CD4-positive, alpha-beta memory T cell (primary cell): Measurements from ENCODE around the gene SUCLG2. TPM values are rescaled to one million over a fixed set of nuclear protein-coding genes. Genes with fewer than 3 reads are reported as not detected.
"Not testable (repeated sequence)": the region's sequence is repeated elsewhere in the genome, so short reads cannot be mapped to it uniquely, and the experiment has no call there.

Experiments
- CTCF ChIA-PET: fragments of 350-600 bp; sonication (Branson Sonifier 250); formaldehyde crosslinking; loops from one replicate; lab custom pipeline; 2021; ENCODE audit warnings: inconsistent platforms; ENCODE audit not compliant: partially characterized antibody; lab: Charles Lee
- POLR2A ChIA-PET: fragments of 350-600 bp; sonication (Branson Sonifier 250); formaldehyde crosslinking; loops from one replicate; lab custom pipeline; 2021; ENCODE audit not compliant: partially characterized antibody; lab: Charles Lee
- DNase-seq, 5 donors: peaks; one replicate each; pipeline versions ENCODE4 v3.0.0 to v3.0.0-alpha.2; 2020 to 2022; ENCODE audit warnings: mixed read lengths in 1 of 5
- H3K27ac ChIP-seq: one replicate; pipeline ENCODE4 v1.7.0; 2013; ENCODE audit warnings: low read depth, low read length
- H3K27me3 ChIP-seq: 2 replicates; pipeline ENCODE4 v1.7.0; 2013; ENCODE audit warnings: mild to moderate bottlenecking, low read length, moderate library complexity; ENCODE audit not compliant: insufficient read depth
- H3K36me3 ChIP-seq: 2 replicates; pipeline ENCODE4 v1.7.0; 2013; ENCODE audit warnings: mild to moderate bottlenecking, low read length, moderate library complexity; ENCODE audit not compliant: insufficient read depth
- H3K4me1 ChIP-seq: 2 replicates; pipeline ENCODE4 v1.7.0; 2013; ENCODE audit warnings: mild to moderate bottlenecking, low read length, moderate library complexity; ENCODE audit not compliant: insufficient read depth
- H3K4me3 ChIP-seq, 2 donors: one replicate each; pipeline ENCODE4 v1.7.0; 2013; ENCODE audit warnings: low read length in 2 of 2, mild to moderate bottlenecking in 1 of 2
- H3K9me3 ChIP-seq, 2 donors: one replicate each; pipeline ENCODE4 v1.7.0; 2013; ENCODE audit warnings: low read length in 2 of 2, control low read depth in 1 of 2; ENCODE audit not compliant: control insufficient read depth in 1 of 2
- H3K27ac Mint-ChIP-seq, 7 donors: one replicate each; pipeline ENCODE4 v1.8.0; 2020 to 2021; ENCODE audit warnings: mixed read lengths in 7 of 7, mild to moderate bottlenecking in 6 of 7, inconsistent platforms in 3 of 7, moderate library complexity in 3 of 7
- H3K27me3 Mint-ChIP-seq, 2 donors: one replicate each; pipeline ENCODE4 v1.8.0; 2020 to 2021; ENCODE audit warnings: mixed read lengths in 2 of 2
- H3K36me3 Mint-ChIP-seq, 2 donors: one replicate each; pipeline ENCODE4 v1.8.0; 2020 to 2021; ENCODE audit warnings: mixed read lengths in 2 of 2, inconsistent platforms in 1 of 2, mild to moderate bottlenecking in 1 of 2
- H3K4me1 Mint-ChIP-seq, 4 donors: one replicate each; pipeline ENCODE4 v1.8.0; 2020 to 2021; ENCODE audit warnings: mixed read lengths in 4 of 4, mild to moderate bottlenecking in 1 of 4
- H3K4me3 Mint-ChIP-seq, 8 donors: one replicate each; pipeline ENCODE4 v1.8.0; 2020 to 2021; ENCODE audit warnings: mixed read lengths in 8 of 8, mild to moderate bottlenecking in 7 of 8, moderate library complexity in 6 of 8, inconsistent platforms in 3 of 8
- H3K9me3 Mint-ChIP-seq, 8 donors: one replicate each; pipeline ENCODE4 v1.8.0; 2020 to 2021; ENCODE audit warnings: mixed read lengths in 8 of 8, mild to moderate bottlenecking in 5 of 8, inconsistent platforms in 3 of 8, moderate library complexity in 1 of 8
- intact Hi-C: fragments of 100-400 bp; cut with micrococcal nuclease; formaldehyde crosslinking; loops from one replicate; pipeline ENCODE4 v1.15.1; 2023
- polyA plus RNA-seq, 2 donors: library from polyadenylated mRNA; unstranded; fragments of 300-500 nt; fragmentation: Illumina TruSeq; gene quantifications; one replicate each; pipeline ENCODE4 v1.2.3, GENCODE V29; 2021
- total RNA-seq, 2 experiments: library from RNA; stranded (reverse); gene quantifications; one replicate each; pipeline ENCODE4 v1.2.3, GENCODE V29; 2021

Gene SUCLG2
- total and polyA plus RNA-seq, 4 experiments from 2014 or later, result 46.1 to 114 (median 56.8) TPM

GRCh38 chr3:67598814-67599556 lies 55.4 kb downstream of the SUCLG2 start:
- ChIA-PET POLR2A (no interaction called here), CTCF (interaction anchor here (1.5 kb wide), 1 partner anchor 57 kb away, joined by 3 read pairs; no protein-coding TSS in a partner anchor)
- H3K4me1 Mint-ChIP-seq, result peaks cover 55 to 87% (median 71%) of the 10 kb centered on the region in 4 donors
- H3K27ac Mint-ChIP-seq, result peak overlapping the region; percentile 0 to 82 (median 31)
- no peaks in the 10 kb centered on the region for H3K27me3 ChIP-seq
- H3K27me3 Mint-ChIP-seq, result no peaks in the 10 kb centered on the region
- H3K4me3 ChIP-seq, result no peak overlapping the region
- H3K4me1 ChIP-seq, result peaks cover 47% of the 10 kb centered on the region
- H3K36me3 ChIP-seq, result no peaks in the 10 kb centered on the region
- intact Hi-C loops, result no loop called here
- H3K9me3 Mint-ChIP-seq, result no peaks in the 10 kb centered on the region
- H3K4me3 Mint-ChIP-seq, result peak overlapping the region in 3 of 8 donors; percentile 12 to 31 (median 12)
- H3K9me3 ChIP-seq, result no peaks in the 10 kb centered on the region
- peaks cover 33 to 34% of the 10 kb centered on the region in 2 donors for H3K36me3 Mint-ChIP-seq
- DNase-seq, result no peak
- no peak overlapping the region for H3K27ac ChIP-seq

GRCh38 chr3:67595424-67595823 lies 59.0 kb downstream of the SUCLG2 start:
- DNase-seq, result no peak
- CTCF ChIA-PET, result interaction anchor here (0.8 to 2.2 kb wide), 2 partner anchors 9 to 17 kb away, joined by 4 to 9 read pairs; no protein-coding TSS in a partner anchor
- Histone ChIP-seq H3K27me3 (no peaks in the 10 kb centered on the region), H3K9me3 (no peaks in the 10 kb centered on the region), H3K4me3 (no peak overlapping the region), H3K36me3 (no peaks in the 10 kb centered on the region), H3K4me1 (peaks cover 17% of the 10 kb centered on the region), H3K27ac (no peak overlapping the region)
- Mint-ChIP-seq H3K4me1 (peaks cover 44 to 70% (median 58%) of the 10 kb centered on the region in 4 donors), H3K4me3 (peak overlapping the region in 1 of 8 donors; percentile 23), H3K36me3 (peaks cover 42 to 55% of the 10 kb centered on the region in 2 donors), H3K9me3 (no peaks in the 10 kb centered on the region), H3K27me3 (no peaks in the 10 kb centered on the region), H3K27ac (peak overlapping the region in 2 of 7 donors; percentile 1 to 20)
- intact Hi-C loops, result no loop called here
- POLR2A ChIA-PET, result no interaction called here

GRCh38 chr3:67593761-67594234 lies 60.6 kb downstream of the SUCLG2 start:
- Histone ChIP-seq H3K36me3 (no peaks in the 10 kb centered on the region), H3K4me1 (peaks cover 3% of the 10 kb centered on the region), H3K4me3 (no peak overlapping the region), H3K9me3 (no peaks in the 10 kb centered on the region), H3K27me3 (no peaks in the 10 kb centered on the region), H3K27ac (no peak overlapping the region)
- Mint-ChIP-seq H3K36me3 (peaks cover 44 to 61% of the 10 kb centered on the region in 2 donors), H3K27me3 (no peaks in the 10 kb centered on the region), H3K9me3 (no peaks in the 10 kb centered on the region), H3K27ac (no peak overlapping the region), H3K4me3 (no peak overlapping the region), H3K4me1 (peaks cover 38 to 61% (median 52%) of the 10 kb centered on the region in 4 donors)
- POLR2A ChIA-PET, result interaction anchor here (1.2 kb wide), 1 partner anchor 62 kb away, joined by 5 read pairs; no protein-coding TSS in a partner anchor
- DNase-seq, result no peak
- CTCF ChIA-PET, result interaction anchor here (0.9 to 2.2 kb wide), 6 partner anchors 10 to 199 kb away, joined by 3 to 9 read pairs (median 4); no protein-coding TSS in a partner anchor
- intact Hi-C loops, result no loop called here

GRCh38 chr3:67592057-67592456 lies 62.4 kb downstream of the SUCLG2 start:
- Mint-ChIP-seq H3K27ac (peak overlapping the region in 1 of 7 donors; percentile 9), H3K9me3 (no peaks in the 10 kb centered on the region), H3K36me3 (peaks cover 50 to 57% of the 10 kb centered on the region in 2 donors), H3K4me1 (peaks cover 33 to 60% (median 53%) of the 10 kb centered on the region in 4 donors), H3K4me3 (no peak overlapping the region), H3K27me3 (no peaks in the 10 kb centered on the region)
- no peaks in the 10 kb centered on the region for H3K36me3 ChIP-seq
- no peaks in the 10 kb centered on the region for H3K4me1 ChIP-seq
- no peak overlapping the region for H3K27ac ChIP-seq
- intact Hi-C loops, result no loop called here
- no peaks in the 10 kb centered on the region for H3K9me3 ChIP-seq
- H3K4me3 ChIP-seq, result no peak overlapping the region
- ChIA-PET CTCF (no interaction called here), POLR2A (no interaction called here)
- no peaks in the 10 kb centered on the region for H3K27me3 ChIP-seq
- no peak for DNase-seq

GRCh38 chr3:67587811-67588210 lies 66.6 kb downstream of the SUCLG2 start:
- intact Hi-C loops, result no loop called here
- H3K36me3 ChIP-seq, result no peaks in the 10 kb centered on the region
- H3K27ac ChIP-seq, result no peak overlapping the region
- Mint-ChIP-seq H3K4me1 (peaks cover 41 to 71% (median 51%) of the 10 kb centered on the region in 4 donors), H3K27me3 (no peaks in the 10 kb centered on the region), H3K36me3 (peaks cover 45 to 69% of the 10 kb centered on the region in 2 donors), H3K9me3 (no peaks in the 10 kb centered on the region), H3K4me3 (no peak overlapping the region), H3K27ac (no peak overlapping the region)
- H3K27me3 ChIP-seq, result no peaks in the 10 kb centered on the region
- ChIA-PET CTCF (interaction anchor here (0.8 to 1.0 kb wide), 2 partner anchors 10 to 14 kb away, joined by 3 read pairs; no protein-coding TSS in a partner anchor), POLR2A (no interaction called here)
- no peak for DNase-seq
- no peaks in the 10 kb centered on the region for H3K4me1 ChIP-seq
- no peak overlapping the region for H3K4me3 ChIP-seq
- no peaks in the 10 kb centered on the region for H3K9me3 ChIP-seq

GRCh38 chr3:67587301-67587700 lies 67.1 kb downstream of the SUCLG2 start:
- POLR2A ChIA-PET, result no interaction called here
- H3K9me3 Mint-ChIP-seq, result no peaks in the 10 kb centered on the region
- H3K27ac Mint-ChIP-seq, result no peak overlapping the region

GRCh38 chr3:67584608-67585007 lies 69.8 kb downstream of the SUCLG2 start:
- POLR2A ChIA-PET, intact Hi-C loops: not testable (repeated sequence)

More at GRCh38 chr3:67587301-67587700, 67.1 kb downstream of the SUCLG2 start:
- H3K36me3 Mint-ChIP-seq, result peaks cover 49 to 71% of the 10 kb centered on the region in 2 donors
- intact Hi-C loops, result no loop called here
- H3K27me3 Mint-ChIP-seq, result no peaks in the 10 kb centered on the region
- Histone ChIP-seq H3K4me1 (no peaks in the 10 kb centered on the region), H3K4me3 (no peak overlapping the region), H3K36me3 (no peaks in the 10 kb centered on the region), H3K27me3 (no peaks in the 10 kb centered on the region), H3K27ac (no peak overlapping the region), H3K9me3 (no peaks in the 10 kb centered on the region)
- DNase-seq, result no peak
- CTCF ChIA-PET, result interaction anchor here (1.0 kb wide), 1 partner anchor 10 kb away, joined by 3 read pairs; no protein-coding TSS in a partner anchor
- H3K4me3 Mint-ChIP-seq, result no peak overlapping the region
- H3K4me1 Mint-ChIP-seq, result peaks cover 40 to 71% (median 53%) of the 10 kb centered on the region in 4 donors

More at GRCh38 chr3:67584608-67585007, 69.8 kb downstream of the SUCLG2 start:
- H3K4me3 Mint-ChIP-seq, H3K36me3 ChIP-seq, H3K9me3 Mint-ChIP-seq, DNase-seq, H3K4me1 ChIP-seq, H3K27ac Mint-ChIP-seq, H3K9me3 ChIP-seq, H3K4me3 ChIP-seq, H3K27me3 Mint-ChIP-seq, CTCF ChIA-PET, H3K27ac ChIP-seq, H3K27me3 ChIP-seq: not testable (repeated sequence)
- H3K4me1 Mint-ChIP-seq, result peaks cover 35 to 63% (median 50%) of the 10 kb centered on the region in 4 donors
- H3K36me3 Mint-ChIP-seq, result peaks cover 53 to 69% of the 10 kb centered on the region in 2 donors
